Hematopoietic multipotent progenitor cell treated with erythropoietin and hydrocortisone succinate and interleukin-3 and kit ligand, for 6 days (in vitro differentiated cells): ENCODE data around the gene ANO9.
"Not testable (repeated sequence)": the region's sequence is repeated elsewhere in the genome, so short reads cannot be mapped to it uniquely, and the experiment has no call there.

Experiments
- DNase-seq: peaks from one replicate; pipeline ENCODE4 v3.0.0-alpha.2; 2015

ANO9 gene

DNA sequence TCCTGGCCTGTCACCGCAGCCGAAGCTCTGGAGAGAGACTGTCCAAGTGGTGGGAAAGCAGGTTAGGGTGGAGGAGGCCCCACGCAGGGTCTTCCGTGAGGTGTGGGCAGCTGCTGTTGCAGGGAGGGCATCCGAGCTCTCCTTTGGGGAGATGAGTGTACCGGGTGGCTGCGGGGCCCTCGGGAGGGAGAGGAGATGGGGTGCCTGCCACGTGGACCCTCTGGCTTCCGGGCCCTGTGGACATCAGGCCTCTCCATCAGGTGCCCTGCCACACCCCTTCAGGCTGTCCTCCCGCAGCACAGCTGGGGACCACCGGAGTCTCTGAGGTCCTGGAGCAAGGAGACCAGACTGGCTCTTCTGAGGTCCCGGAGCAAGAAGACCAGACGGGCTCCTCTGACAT lies 9.9 kb upstream of the ANO9 start:
- DNase-seq: no peak

DNA sequence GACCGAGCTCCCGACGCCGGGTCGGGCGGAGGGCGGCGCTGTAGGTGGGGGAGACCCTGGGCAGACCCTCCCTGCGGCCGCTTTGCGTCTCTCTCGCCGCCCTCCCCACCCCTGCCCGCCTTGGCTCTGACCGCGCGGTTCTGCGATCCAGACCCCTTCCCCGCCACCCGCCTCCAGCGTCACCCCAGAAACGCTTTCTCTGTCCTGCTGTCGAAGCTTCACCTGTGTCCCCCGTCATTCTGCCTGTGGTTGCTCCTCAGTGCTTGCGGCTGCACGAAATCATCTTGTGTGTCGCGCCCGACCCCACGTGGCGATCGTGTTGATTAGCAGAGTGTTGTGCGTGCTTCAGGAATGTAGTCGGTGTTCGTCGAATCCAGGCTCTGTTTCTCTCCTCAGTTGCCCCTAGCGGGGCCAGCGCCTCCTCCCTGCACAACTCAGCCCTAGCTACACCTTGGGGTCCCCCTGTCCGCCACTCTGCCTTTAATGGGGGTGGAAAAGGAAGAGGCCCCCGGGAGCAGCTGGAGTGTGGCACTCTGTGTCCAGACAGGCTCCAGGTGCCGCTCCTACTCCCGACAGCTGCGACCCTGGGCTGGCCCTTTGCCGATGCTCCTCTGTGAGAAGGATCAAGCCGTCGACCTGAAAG lies 9.1 kb upstream of the ANO9 start:
- peak; percentile 89 for DNase-seq

GRCh38 chr11:449889-450808 lies 8.3 kb upstream of the ANO9 start, which contains the start of gene PTDSS2:
TSS of gene PTDSS2 (plus strand) at chr11:450279. CDS start at chr11:450456, 177 bp downstream.
- peak; percentile 98 for DNase-seq

- DNase-seq: peak; percentile 97
Measured at GRCh38 chr11:447923-448731, 6.3 kb upstream of the ANO9 start.

DNA sequence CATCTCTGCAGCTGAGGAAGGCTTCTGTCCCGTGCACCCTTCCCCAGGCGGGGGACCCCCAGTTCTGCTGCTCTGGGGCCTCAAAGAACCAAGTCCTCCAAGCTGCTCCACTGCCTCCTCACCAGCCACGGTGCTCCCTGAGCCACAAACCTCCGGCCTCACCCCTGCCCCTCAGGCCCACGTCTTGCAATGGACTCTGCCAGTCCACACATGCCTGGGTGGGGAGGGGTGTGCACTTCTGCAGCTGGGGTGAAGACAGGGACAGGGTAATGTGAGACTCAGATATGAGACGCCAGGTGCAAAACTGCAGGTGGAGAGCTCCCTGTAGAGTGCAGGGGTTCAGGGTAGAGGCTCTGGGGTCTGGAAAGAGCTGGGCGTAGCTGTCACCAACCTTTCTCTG lies 5.1 kb upstream of the ANO9 start:
- no peak for DNase-seq

DNA sequence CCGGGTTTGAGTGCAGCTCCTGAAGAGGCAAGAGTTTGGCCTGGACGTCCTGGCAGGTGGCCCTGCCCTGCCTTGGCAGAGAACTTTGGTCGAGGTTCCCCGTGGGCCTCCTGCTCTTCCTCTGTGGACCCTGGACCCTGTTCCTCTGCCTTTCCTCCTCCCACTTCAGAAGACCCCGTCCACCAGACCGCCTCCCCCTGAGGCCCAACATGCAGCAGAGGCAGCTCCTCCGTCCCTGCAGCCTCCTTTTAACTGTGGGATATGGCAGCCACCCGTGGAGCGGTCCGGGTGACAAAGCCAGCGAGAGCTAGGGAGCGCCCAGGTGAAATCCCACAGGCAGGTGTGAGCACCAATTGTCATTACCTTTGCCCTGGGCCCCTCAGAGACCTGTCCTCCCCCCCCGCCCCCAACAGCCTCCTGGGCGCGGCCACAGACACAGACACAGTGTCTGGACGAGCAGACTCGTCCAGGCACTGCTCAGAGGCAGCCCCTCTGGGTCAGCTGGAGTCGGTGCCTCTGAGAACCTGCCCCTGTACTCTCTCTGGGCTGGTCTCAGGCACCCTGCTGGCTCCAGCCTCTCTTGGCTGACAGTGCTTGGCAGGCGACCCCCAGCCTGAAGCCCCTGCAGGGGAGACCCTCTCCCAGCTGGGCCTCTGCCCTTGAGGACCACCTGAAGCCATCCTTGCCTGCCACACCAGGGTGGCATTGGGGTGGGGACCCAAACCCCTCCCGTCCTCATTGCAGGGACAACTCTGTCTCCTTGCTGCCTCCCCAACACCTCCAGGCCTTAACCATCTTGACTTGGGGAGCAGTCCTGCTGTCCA lies 4.2 kb upstream of the ANO9 start:
- DNase-seq: no peak

DNA sequence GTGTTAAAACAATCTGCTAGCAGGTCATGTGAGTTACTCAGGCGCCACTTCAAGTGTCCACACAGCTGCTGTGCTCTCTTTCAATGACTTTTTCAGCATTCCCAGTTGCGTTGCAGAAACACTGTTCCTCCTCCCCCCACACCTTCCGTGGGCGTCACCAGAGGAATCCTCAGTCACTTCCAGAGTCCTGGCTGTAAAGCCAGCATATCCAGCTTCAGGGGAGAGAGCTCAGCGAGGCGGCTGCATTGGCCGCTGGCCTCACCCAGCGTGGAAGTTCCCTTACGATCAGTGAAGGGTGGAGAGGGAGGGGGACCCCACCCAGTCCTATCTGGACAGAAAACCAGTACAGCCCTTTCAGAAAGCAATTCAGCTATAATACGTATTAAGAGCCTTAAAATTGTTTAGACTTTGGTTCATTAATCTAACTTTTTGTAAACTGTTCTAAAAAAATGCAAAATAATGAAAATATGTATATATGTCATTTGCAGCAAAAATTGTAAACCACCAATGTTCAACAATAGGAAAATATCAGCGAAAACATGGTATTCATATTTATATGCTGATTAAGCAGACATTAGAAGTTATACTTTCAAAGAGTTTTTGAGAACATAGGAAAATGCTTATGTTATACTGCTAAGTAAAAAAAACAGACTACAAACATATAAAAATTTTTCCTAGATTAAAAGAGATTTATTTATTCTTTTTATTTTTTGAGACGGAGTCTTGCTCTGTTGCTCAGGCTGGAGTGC lies 2.8 kb upstream of the ANO9 start:
- DNase-seq: peak; percentile 77

DNA sequence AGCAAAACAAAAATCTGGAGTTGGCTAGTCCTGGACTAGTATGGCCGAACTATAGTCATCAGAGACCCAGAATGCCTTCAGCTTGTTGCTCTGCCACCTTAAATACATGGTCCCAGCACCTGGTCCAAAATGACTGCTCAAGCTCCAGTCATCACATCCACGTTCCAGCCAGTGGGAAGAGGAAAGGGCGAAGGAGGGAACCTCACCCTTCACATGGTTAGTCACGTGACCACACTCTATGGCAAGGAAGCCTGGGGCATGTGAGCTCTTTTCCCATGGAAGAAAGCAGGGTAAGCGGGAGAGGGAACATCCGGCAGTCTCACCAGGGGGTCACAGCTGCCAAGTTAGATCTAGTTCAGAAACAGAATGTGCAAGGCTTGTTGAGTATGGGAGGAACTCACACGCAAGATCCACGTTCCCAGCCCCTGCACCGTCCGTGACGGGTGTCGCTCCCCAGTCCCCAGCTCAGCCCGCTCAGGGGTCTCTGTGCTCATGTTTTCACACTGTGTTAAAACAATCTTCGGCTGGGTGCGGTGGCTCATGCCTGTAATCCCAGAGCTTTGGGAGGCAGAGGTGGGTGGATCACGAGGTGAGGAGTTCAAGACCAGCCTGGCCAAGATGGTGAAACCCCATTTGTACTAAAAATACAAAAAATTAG lies 1.9 kb upstream of the ANO9 start:
- DNase-seq: no peak

GRCh38 chr11:442611-443081 lies 835 bp upstream of the ANO9 start:
- no peak for DNase-seq

GRCh38 chr11:441043-441417 lies 781 bp downstream of the ANO9 start:
- DNase-seq: no peak

GRCh38 chr11:440065-441042 lies 1.5 kb downstream of the ANO9 start:
- DNase-seq: peak; percentile 41

DNA sequence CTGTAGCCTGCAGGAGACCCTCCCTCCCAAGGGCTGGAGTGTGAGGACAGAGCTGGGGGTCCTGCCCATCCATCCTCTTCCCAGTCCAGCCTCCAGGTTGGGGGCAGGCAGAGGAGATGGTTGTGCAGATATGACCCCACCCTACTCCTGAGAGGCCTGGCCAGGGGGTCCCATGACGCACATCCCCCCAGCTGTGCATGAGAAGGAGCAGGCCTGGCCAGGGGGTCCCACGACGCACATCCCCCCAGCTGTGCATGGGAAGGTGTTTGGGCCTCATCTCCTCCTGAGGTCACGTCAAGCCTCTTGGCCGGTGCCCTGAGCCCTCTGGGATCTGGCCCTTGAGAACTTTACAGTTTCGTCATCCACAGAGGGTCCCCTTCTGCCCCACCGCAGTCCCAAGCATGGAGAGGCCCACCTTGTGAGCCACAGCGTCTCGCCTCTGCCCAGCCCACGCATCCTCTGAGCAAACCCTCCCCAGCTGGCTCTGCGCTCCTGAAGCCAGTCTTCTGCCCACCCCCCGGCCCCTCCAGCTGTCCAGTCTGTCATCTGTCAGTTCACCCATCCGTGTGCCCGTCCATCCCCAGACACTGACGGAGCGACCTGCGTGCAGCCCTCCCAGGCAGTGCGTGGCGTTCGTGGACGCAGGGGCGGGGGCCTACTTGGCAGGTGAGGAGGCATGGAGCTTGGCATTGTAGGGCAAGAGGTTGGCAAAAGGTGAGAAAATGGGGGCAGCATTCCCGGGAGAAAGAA lies 2.3 kb downstream of the ANO9 start:
- no peak for DNase-seq

DNA sequence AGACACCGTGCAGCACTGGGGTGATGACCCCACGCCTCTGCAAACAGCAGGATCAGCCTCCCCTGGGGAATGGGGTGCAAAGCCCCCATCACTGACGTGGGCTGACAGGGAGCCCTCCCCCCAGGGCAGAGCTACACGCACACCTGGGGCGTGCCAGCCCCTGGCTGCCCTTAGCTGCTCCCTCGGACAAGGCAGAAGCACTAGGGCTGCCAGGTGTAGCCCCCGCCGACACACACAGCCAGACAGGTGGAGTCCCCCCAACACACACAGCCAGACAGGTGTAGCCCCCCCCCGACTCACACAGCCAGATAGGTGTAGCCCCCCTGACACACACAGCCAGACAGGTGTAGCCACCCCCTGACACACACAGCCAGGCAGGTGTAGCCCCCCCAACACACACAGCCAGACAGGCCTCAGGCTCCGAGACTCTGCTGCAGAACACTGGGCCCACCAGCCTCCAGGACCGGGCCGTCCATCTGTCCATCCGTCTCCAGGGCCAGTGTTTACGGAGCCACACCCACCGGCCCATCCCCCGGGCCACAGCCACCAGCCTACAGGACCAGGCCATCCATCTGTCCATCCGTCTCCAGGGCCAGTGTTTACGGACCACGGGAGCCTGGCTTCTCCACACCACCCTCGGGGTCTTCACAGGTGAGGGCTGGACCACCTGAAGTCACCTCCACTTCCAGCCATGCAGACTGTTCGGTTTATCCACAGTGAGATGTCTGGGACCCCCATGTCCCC lies 3.5 kb downstream of the ANO9 start:
- no peak for DNase-seq

DNA sequence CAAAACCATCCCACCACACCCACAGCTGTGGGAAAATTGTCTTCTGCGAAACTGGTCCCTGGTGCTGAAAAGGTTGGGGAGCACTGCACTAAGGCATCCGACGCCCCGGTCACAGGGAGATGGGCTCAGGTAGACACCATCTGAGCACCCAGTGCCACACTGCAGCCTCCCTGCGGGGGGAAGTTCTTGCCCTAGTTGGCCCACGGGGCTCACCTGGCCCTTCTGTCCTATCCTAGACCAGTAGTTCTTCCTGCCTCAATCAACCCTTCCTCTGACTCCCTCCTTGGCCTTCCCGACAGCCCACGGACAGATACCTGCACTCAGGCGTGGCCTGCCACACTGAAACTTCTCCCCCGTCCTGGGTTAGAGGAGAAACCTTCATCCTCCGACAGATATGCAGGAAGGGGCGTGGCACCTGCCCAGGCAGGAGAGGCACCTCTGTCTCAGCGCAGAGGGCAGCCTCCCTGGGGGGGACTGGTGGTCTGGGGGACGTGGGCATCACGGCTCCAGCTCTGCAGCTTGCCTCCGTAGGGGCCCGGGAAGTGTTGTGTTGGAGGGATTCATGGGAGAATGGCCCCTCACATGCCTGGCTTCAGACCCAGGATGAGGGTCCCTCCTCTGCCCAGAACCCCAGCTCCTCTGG lies 4.5 kb downstream of the ANO9 start:
- no peak for DNase-seq

DNA sequence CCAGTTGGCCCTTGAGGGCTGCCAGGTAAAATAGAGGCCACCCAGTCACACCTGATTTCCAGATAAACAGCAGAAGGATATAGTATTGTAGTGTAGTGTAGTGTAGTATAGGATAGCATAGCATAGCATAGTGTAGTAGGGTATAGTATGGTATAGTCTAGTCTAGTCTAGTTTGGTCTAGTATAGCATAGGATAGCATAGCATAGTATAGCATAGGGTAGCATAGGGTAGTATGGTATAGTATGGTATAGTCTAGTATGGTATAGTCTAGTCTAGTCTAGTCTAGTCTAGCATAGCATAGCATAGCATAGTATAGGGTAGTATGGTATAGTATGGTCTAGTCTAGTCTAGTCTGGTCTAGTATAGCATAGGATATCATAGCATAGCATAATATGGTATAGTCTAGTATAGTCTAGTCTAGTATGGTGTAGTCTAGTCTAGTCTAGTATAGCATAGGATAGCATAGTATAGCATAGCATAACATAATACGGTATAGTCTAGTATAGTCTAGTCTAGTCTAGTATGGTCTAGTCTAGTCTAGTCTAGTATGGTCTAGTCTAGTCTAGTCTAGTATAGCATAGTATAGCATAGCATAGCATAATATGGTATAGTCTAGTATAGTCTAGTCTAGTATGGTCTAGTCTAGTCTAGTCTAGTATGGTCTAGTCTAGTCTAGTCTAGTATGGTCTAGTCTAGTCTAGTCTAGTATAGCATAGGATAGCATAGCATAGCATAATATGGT lies 6.6 kb downstream of the ANO9 start:
- DNase-seq: not testable (repeated sequence)

DNA sequence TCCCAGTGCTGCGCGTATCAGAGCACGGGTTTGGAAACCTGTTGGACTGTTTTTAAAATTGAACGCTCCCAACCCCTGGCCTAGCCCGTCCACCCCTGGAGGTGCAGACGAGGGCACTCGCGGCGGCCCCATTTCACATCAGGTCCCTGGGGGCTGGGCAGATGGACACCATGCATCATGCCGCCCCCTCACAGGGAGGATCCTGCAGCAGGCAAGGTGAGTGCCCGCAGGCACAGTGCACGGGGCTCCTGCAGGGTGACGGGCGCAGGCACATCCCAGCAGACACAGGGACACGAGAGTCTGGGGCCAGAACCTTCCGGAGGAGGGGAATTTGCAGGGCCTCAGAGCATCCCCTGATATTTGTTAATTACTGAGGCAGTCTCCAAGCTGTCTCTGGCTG lies 7.3 kb downstream of the ANO9 start:
- no peak for DNase-seq

GRCh38 chr11:433641-434040 lies 8.2 kb downstream of the ANO9 start:
- no peak for DNase-seq
